Caco-2 (cell line): ENCODE data around the gene PIGS. TPM values are rescaled to one million over a fixed set of nuclear protein-coding genes. Genes with fewer than 3 reads are reported as not detected.

Experiments
- BruUV-seq: library from RNA; stranded (reverse); fragments of 400-500 nt; replicated peaks from 2 replicates; lab custom pipeline; 2021; lab: Mats Ljungman, UMichigan
- CTCF ChIA-PET: fragments of 300-600 bp; sonication (Branson Sonifier 250); formaldehyde crosslinking; loops from one replicate; lab custom pipeline; 2022; ENCODE audit warnings: antibody characterized with exemption; lab: Charles Lee
- POLR2A ChIA-PET: fragments of 300-600 bp; sonication (Branson Sonifier 250); formaldehyde crosslinking; loops from one replicate; lab custom pipeline; 2022; ENCODE audit warnings: antibody characterized with exemption; lab: Charles Lee
- DNase-seq, 2 experiments: peaks; one replicate each; pipeline versions ENCODE4 v3.0.0 to v3.0.0-alpha.2; 2020 to 2022
- H3K27me3 ChIP-seq: replicated peaks from 2 replicates; pipeline ENCODE4 v1.6.0; 2011; ENCODE audit warnings: low read length; ENCODE audit not compliant: control insufficient read depth, insufficient read depth
- H3K36me3 ChIP-seq: 2 replicates; pipeline ENCODE4 v1.5.1; 2011; ENCODE audit warnings: low read length; ENCODE audit not compliant: control insufficient read depth, insufficient read depth
- H3K4me1 ChIP-seq: fragments of 250-450 bp; sonication (Bioruptor Pico); 2 replicates; pipeline ENCODE4 v1.5.1; 2020; ENCODE audit warnings: mild to moderate bottlenecking
- H3K4me3 ChIP-seq: 2 replicates; pipeline ENCODE4 v1.5.1; 2011; ENCODE audit warnings: low read depth, mild to moderate bottlenecking, control low read depth, low read length
- H3K9me3 ChIP-seq: fragments of 250-450 bp; sonication (Bioruptor Pico); 2 replicates; pipeline ENCODE4 v1.5.1; 2020; ENCODE audit warnings: mild to moderate bottlenecking, moderate library complexity
- H3K27ac Mint-ChIP-seq: one replicate; pipeline ENCODE4 v1.8.0; 2022; ENCODE audit warnings: mixed read lengths; ENCODE audit not compliant: unreplicated experiment
- H3K27me3 Mint-ChIP-seq: one replicate; pipeline ENCODE4 v1.8.0; 2022; ENCODE audit warnings: mixed read lengths; ENCODE audit not compliant: insufficient read depth, unreplicated experiment
- H3K36me3 Mint-ChIP-seq: one replicate; pipeline ENCODE4 v1.8.0; 2022; ENCODE audit warnings: mild to moderate bottlenecking, mixed read lengths; ENCODE audit not compliant: insufficient read depth, unreplicated experiment
- H3K4me1 Mint-ChIP-seq: one replicate; pipeline ENCODE4 v1.8.0; 2022; ENCODE audit warnings: low read depth, mixed read lengths; ENCODE audit not compliant: unreplicated experiment
- H3K4me3 Mint-ChIP-seq: one replicate; pipeline ENCODE4 v1.8.0; 2022; ENCODE audit warnings: mild to moderate bottlenecking, moderate library complexity, mixed read lengths; ENCODE audit not compliant: unreplicated experiment
- H3K9me3 Mint-ChIP-seq: one replicate; pipeline ENCODE4 v1.8.0; 2022; ENCODE audit warnings: mixed read lengths; ENCODE audit not compliant: unreplicated experiment
- intact Hi-C: fragments of 100-400 bp; cut with micrococcal nuclease; formaldehyde crosslinking; loops from one replicate; pipeline ENCODE4 v1.10.0; 2022; ENCODE audit not compliant: unreplicated experiment
- total RNA-seq: library from RNA; stranded (reverse); gene quantifications from 2 replicates; pipeline ENCODE4 v1.2.3, GENCODE V29; 2022
- TF ChIP-seq, protein P1 (sequence below), 2 experiments: fragments of 200-600 bp in 1 of 2; IDR thresholded peaks; 1 replicate in 1 of 2; 2 replicates in 1 of 2; pipeline versions ENCODE4 v1.5.1 to v1.8.0; 2011 to 2022; ENCODE audit warnings: antibody characterized with exemption in 1 of 2, control low read depth in 1 of 2, inconsistent platforms in 1 of 2, low read depth in 1 of 2, low read length in 1 of 2, mild to moderate bottlenecking in 1 of 2, moderate library complexity in 1 of 2; ENCODE audit not compliant: insufficient read depth in 1 of 2, severe bottlenecking in 1 of 2, unreplicated experiment in 1 of 2

The PIGS gene
- total RNA-seq, 1 experiment from 2014 or later, result 99.6 TPM

- H3K9me3 Mint-ChIP-seq, result no peaks in the 10 kb centered on the region
- ChIA-PET CTCF (no interaction called here), POLR2A (no interaction called here)
- H3K27me3 Mint-ChIP-seq, result no peaks in the 10 kb centered on the region
- no peak for DNase-seq
- H3K36me3 Mint-ChIP-seq, result peaks cover 75% of the 10 kb centered on the region
- no peak overlapping the region for H3K4me3 ChIP-seq
- H3K4me1 ChIP-seq, result no peaks in the 10 kb centered on the region
- no peak overlapping the region for H3K4me3 Mint-ChIP-seq
- no TSS peak for BruUV-seq
- no peaks in the 10 kb centered on the region for H3K27me3 ChIP-seq
- intact Hi-C loops, result no loop called here
- H3K27ac Mint-ChIP-seq, result no peak overlapping the region
- peaks cover 9% of the 10 kb centered on the region for H3K4me1 Mint-ChIP-seq
- H3K9me3 ChIP-seq, result no peaks in the 10 kb centered on the region
- TF ChIP-seq, protein P1, sequence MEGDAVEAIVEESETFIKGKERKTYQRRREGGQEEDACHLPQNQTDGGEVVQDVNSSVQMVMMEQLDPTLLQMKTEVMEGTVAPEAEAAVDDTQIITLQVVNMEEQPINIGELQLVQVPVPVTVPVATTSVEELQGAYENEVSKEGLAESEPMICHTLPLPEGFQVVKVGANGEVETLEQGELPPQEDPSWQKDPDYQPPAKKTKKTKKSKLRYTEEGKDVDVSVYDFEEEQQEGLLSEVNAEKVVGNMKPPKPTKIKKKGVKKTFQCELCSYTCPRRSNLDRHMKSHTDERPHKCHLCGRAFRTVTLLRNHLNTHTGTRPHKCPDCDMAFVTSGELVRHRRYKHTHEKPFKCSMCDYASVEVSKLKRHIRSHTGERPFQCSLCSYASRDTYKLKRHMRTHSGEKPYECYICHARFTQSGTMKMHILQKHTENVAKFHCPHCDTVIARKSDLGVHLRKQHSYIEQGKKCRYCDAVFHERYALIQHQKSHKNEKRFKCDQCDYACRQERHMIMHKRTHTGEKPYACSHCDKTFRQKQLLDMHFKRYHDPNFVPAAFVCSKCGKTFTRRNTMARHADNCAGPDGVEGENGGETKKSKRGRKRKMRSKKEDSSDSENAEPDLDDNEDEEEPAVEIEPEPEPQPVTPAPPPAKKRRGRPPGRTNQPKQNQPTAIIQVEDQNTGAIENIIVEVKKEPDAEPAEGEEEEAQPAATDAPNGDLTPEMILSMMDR (IDR thresholded peaks at IDR 0.05; ENCODE audit: insufficient read depth in 1 of 2, low read depth in 1 of 2, low read length in 1 of 2, severe bottlenecking in 1 of 2, unreplicated experiment in 1 of 2), result no peak
- H3K36me3 ChIP-seq, result peaks cover 5% of the 10 kb centered on the region; the same call in 1 of the 2 replicates
Measured at GRCh38 chr17:28616281-28616680, 45.0 kb upstream of the PIGS start.

DNA sequence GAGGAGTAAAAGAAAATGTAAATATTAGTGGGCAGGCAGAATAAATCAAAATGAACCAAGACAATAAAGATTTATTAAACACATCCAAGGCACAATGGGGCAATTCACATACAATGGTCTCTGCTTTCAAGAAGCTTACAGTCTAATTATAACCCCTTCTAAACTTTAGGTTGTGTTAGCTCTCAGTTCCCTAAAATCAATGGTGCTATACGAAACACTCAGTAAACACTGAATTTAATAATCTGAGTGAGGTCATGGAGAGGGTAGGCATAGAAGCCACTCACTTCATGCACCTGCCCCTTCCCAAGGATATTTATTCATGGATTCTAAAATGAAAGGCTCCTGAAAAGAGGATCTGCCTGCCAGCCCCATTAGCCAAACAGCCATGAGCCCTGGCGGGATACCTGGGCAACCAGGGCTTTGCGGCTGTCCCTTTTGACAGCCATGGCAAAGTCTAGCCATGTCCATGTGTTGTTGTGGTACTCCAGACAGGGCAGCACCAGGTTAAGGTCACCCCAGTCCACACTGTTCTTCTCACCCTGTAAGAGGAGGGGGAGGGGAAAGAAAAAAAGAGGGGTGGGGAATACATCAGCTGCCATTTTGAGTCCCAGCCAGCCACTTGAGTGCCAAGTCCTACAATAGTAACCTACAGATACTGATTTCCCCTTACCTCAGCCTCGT lies 44.1 kb upstream of the PIGS start:
- CTCF ChIA-PET, result no interaction called here
- intact Hi-C loops, result no loop called here

DNA sequence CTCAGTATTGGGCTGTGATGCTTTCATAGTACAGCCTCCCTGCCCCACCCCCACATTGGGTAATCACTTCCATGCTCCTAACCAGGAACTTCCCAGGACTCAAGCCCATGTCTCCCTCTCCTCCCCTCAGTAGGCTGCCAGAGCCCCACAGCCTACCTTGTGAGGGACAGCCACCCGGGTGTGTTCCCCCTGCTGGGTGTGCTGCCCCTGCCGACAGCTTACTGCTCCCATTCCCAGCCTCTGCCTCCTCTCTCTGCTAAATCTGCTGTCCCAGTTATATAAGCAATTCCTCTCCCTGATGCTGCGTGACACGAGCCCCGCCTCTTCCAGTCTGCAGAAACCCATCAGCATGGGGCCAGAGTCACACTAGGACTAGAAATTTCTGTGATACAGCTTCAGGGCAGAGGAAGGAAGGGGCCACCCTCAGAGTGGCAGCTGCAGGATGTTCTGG lies 42.6 kb upstream of the PIGS start, which contains the start of gene RSKR:
Gene RSKR, minus strand, starts transcription at position 255 of the 451 bp plus-strand sequence. Its CDS starts 24 bp downstream, at position 231.
- DNase-seq, result no peak
- Mint-ChIP-seq H3K4me3 (no peak within 1 kb of the TSS), H3K36me3 (peaks cover 60% of the 10 kb centered on the region), H3K9me3 (no peaks in the 10 kb centered on the region), H3K4me1 (peaks cover 9% of the 10 kb centered on the region), H3K27ac (peak within 1 kb of the TSS; percentile 19), H3K27me3 (no peaks in the 10 kb centered on the region)
- BruUV-seq, result no TSS peak
- TF ChIP-seq, protein P1 (IDR thresholded peaks at IDR 0.05; ENCODE audit: insufficient read depth in 1 of 2, low read depth in 1 of 2, low read length in 1 of 2, severe bottlenecking in 1 of 2, unreplicated experiment in 1 of 2), result no peak
- no peaks in the 10 kb centered on the region for H3K9me3 ChIP-seq
- no peaks in the 10 kb centered on the region for H3K4me1 ChIP-seq
- no peak within 1 kb of the TSS for H3K4me3 ChIP-seq
- peaks cover 3% of the 10 kb centered on the region; the same call in 1 of the 2 replicates for H3K36me3 ChIP-seq
- H3K27me3 ChIP-seq, result no peaks in the 10 kb centered on the region
- intact Hi-C loops, result loop anchor here (1.0 to 2.0 kb wide), 2 partner anchors 65 to 120 kb away; no protein-coding TSS in a partner anchor
- CTCF ChIA-PET, result interaction anchor here (1.4 kb wide), 1 partner anchor 65 kb away, joined by 3 read pairs; no protein-coding TSS in a partner anchor
- POLR2A ChIA-PET, result no interaction called here

More for the DNA sequence above, 44.1 kb upstream of the PIGS start:
- Histone ChIP-seq H3K4me3 (no peak overlapping the region), H3K9me3 (no peaks in the 10 kb centered on the region), H3K27me3 (no peaks in the 10 kb centered on the region), H3K36me3 (peaks cover 5% of the 10 kb centered on the region; the same call in 1 of the 2 replicates), H3K4me1 (no peaks in the 10 kb centered on the region)
- no peak overlapping the region for H3K4me3 Mint-ChIP-seq
- BruUV-seq, result no TSS peak
- H3K27ac Mint-ChIP-seq, result no peak overlapping the region
- peaks cover 67% of the 10 kb centered on the region for H3K36me3 Mint-ChIP-seq
- H3K27me3 Mint-ChIP-seq, result no peaks in the 10 kb centered on the region
- POLR2A ChIA-PET, result no interaction called here
- TF ChIP-seq, protein P1 (IDR thresholded peaks at IDR 0.05; ENCODE audit: insufficient read depth in 1 of 2, low read depth in 1 of 2, low read length in 1 of 2, severe bottlenecking in 1 of 2, unreplicated experiment in 1 of 2), result no peak
- DNase-seq, result no peak
- H3K9me3 Mint-ChIP-seq, result no peaks in the 10 kb centered on the region
- H3K4me1 Mint-ChIP-seq, result peaks cover 9% of the 10 kb centered on the region
